Right kidney (tissue), 1 donor: ENCODE results near the gene SNCB.

ENCODE experiments used
- DNase-seq: peaks from one replicate; pipeline ENCODE4 v3.0.0-alpha.2; 2016

The SNCB gene

DNA sequence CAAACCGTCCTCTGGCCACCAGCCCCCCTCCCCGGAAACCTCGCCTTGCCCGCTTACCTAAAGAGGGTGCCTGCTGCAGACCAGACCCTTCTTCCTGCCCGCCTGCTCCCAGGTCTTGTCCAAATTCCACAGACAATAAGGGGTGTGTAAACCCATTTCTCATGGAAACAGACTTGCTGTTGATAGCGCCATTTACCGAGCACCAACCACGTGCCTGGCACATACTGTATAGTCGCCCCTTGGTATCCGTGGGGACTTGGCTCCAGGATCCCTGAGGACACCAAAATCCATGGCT is 56.1 kb downstream of the SNCB start:
- DNase-seq, result no peak

DNA sequence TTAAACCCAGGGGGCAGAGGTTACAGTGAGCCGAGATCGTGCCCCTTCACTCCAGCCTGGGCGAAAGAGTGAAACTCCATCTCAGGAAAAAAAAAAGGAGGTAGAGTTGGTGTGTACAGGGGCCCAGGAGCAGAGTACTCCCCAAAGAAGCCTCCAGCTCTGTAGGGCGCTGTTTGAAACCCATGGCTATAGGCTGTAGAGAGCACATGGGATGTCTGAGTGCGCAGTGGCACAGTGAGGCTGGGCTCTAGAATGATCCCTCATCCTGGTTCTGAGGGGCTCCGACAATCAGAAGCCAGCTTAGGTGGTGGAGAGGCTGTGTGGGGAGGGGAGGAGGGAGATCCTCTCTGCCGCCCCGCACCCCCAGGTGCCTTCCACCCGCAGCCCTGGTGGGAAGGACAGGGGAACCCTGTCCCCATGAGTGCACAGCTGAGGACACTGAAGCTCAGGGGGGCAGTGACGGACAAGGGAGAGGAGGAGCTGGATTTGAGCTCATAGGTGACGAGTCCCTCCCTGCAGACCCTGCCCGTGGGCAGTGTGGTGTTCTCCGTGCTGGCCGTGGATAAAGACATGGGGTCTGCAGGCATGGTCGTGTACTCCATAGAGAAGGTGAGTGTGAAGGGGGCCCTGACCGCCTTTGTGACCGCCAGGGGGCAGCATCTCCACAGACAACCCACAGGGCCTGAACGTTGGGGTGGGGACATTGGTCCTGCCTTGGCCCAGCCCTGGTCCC is 56.6 kb downstream of the SNCB start:
- peak; percentile 46 for DNase-seq
